Tibial nerve (tissue), 4 donors: ENCODE results near the gene RHBDL2. TPM values are rescaled to one million over a fixed set of nuclear protein-coding genes. Genes with fewer than 3 reads are reported as not detected.
"Not testable (repeated sequence)": the region's sequence is repeated elsewhere in the genome, so short reads cannot be mapped to it uniquely, and the experiment has no call there.

Source experiments
- DNase-seq, 2 donors: peaks; one replicate each; pipeline ENCODE4 v3.0.0-alpha.2; 2019; ENCODE audit warnings: low spot score in 2 of 2
- H3K27ac ChIP-seq, 4 donors: fragments of 200-600 bp; sonication (generic) in 3 of 4; one replicate each; pipeline ENCODE4 v1.5.1; 2017 to 2019; ENCODE audit warnings: mild to moderate bottlenecking in 1 of 4
- H3K27me3 ChIP-seq, 2 donors: fragments of 200-600 bp; sonication (generic) in 1 of 2; one replicate each; pipeline versions ENCODE4 v1.5.1 to v1.6.0; 2017 to 2019
- H3K36me3 ChIP-seq, 3 donors: fragments of 200-600 bp; sonication (generic); one replicate each; pipeline ENCODE4 v1.5.1; 2018 to 2019
- H3K4me1 ChIP-seq, 4 donors: fragments of 200-600 bp; sonication (generic) in 3 of 4; one replicate each; pipeline ENCODE4 v1.5.1; 2017 to 2019
- H3K4me3 ChIP-seq, 4 donors: fragments of 200-600 bp; sonication (generic) in 3 of 4; one replicate each; pipeline ENCODE4 v1.5.1; 2017 to 2019; ENCODE audit warnings: mild to moderate bottlenecking in 1 of 4, moderate library complexity in 1 of 4
- H3K9me3 ChIP-seq, 4 donors: fragments of 200-600 bp; sonication (generic) in 3 of 4; one replicate each; pipeline ENCODE4 v1.5.1; 2017 to 2019
- EP300 ChIP-seq, 2 donors: sonication (generic); formaldehyde crosslinking; IDR thresholded peaks; one replicate each; pipeline ENCODE4 v1.6.1; 2017; ENCODE audit warnings: antibody characterized with exemption in 2 of 2, mild to moderate bottlenecking in 1 of 2
- POLR2A ChIP-seq, 2 donors: fragments of 450-650 bp; IDR thresholded peaks; one replicate each; pipeline ENCODE4 v1.6.1; 2017; ENCODE audit warnings: antibody characterized with exemption in 2 of 2, mild to moderate bottlenecking in 2 of 2, moderate library complexity in 2 of 2
- WGBS, 2 donors: methylation state at CpG; one replicate each; pipeline ENCODE4 v1.1.5; 2018; 5-methylcytosine and 5-hydroxymethylcytosine counted together
- total RNA-seq, 4 donors: library from RNA; depleted of rRNA; stranded (reverse); fragments of >200 nt; gene quantifications; one replicate each; pipeline ENCODE4 v1.1.0, GENCODE V29; 2016
- TF ChIP-seq, protein P1 (sequence below), 5 experiments: fragments of 200-600 bp in 3 of 5; fragments of 450-650 bp in 2 of 5; sonication (generic) in 3 of 5; IDR thresholded peaks; one replicate each; pipeline ENCODE4 v1.5.1; 2016 to 2019; ENCODE audit warnings: antibody characterized with exemption in 5 of 5, mild to moderate bottlenecking in 3 of 5, moderate library complexity in 2 of 5

Gene RHBDL2, protein sequence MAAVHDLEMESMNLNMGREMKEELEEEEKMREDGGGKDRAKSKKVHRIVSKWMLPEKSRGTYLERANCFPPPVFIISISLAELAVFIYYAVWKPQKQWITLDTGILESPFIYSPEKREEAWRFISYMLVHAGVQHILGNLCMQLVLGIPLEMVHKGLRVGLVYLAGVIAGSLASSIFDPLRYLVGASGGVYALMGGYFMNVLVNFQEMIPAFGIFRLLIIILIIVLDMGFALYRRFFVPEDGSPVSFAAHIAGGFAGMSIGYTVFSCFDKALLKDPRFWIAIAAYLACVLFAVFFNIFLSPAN
- 1 to 10 TPM in 1 of 4 donors, not detected in 3; 1.3 TPM for total RNA-seq

DNA sequence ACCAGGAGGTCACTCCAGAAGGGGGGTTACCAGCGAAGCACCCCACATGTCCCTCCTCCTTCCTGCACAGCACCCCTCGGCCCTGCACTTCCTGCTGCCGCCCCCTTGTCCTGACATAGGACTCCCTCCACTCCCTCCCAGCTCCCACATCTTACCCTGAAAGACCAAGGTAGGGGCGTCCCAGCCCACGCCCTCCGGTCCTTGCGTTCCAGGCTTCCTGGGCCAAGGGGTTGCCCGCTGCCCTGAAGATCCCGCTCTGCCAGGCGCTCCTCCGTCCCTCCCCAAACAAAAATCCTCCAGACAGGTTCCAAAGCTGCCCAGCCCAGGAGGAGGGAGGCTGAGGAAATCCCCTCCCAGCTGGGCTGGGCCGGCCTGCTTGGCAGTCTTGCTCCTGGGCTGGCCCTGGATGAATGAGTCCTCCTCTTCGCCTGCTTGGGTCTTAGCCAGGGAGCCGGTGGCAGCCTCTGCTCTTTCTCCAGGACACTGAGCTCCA, at the start of gene RHBDL2:
TSS of gene RHBDL2 (minus strand) at position 304 of the 493 bp plus-strand sequence. CDS start 22,618 bp downstream, outside the sequence.
- peaks cover 0 to 15% (median 0%) of the 10 kb centered on the region in 4 donors for H3K4me1 ChIP-seq
- H3K27me3 ChIP-seq = no peaks in the 10 kb centered on the region
- H3K27ac ChIP-seq = peak within 1 kb of the TSS in 1 of 4 donors; percentile 8
- H3K36me3 ChIP-seq = no peaks in the 10 kb centered on the region
- H3K9me3 ChIP-seq = no peaks in the 10 kb centered on the region
- peak within 1 kb of the TSS; percentile 15 to 48 (median 30) for H3K4me3 ChIP-seq
- DNase-seq = peak in 1 of 2 donors; percentile 17
- WGBS, 2 donors = 9 to 11% methylated on average over 14 of the region's 14 CpGs
- TF ChIP-seq, protein P1, sequence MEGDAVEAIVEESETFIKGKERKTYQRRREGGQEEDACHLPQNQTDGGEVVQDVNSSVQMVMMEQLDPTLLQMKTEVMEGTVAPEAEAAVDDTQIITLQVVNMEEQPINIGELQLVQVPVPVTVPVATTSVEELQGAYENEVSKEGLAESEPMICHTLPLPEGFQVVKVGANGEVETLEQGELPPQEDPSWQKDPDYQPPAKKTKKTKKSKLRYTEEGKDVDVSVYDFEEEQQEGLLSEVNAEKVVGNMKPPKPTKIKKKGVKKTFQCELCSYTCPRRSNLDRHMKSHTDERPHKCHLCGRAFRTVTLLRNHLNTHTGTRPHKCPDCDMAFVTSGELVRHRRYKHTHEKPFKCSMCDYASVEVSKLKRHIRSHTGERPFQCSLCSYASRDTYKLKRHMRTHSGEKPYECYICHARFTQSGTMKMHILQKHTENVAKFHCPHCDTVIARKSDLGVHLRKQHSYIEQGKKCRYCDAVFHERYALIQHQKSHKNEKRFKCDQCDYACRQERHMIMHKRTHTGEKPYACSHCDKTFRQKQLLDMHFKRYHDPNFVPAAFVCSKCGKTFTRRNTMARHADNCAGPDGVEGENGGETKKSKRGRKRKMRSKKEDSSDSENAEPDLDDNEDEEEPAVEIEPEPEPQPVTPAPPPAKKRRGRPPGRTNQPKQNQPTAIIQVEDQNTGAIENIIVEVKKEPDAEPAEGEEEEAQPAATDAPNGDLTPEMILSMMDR (IDR thresholded peaks at IDR 0.05) = no peak
- no peak for TF ChIP-seq EP300 (IDR thresholded peaks at IDR 0.05)
- TF ChIP-seq POLR2A (IDR thresholded peaks at IDR 0.05) = no peak

DNA sequence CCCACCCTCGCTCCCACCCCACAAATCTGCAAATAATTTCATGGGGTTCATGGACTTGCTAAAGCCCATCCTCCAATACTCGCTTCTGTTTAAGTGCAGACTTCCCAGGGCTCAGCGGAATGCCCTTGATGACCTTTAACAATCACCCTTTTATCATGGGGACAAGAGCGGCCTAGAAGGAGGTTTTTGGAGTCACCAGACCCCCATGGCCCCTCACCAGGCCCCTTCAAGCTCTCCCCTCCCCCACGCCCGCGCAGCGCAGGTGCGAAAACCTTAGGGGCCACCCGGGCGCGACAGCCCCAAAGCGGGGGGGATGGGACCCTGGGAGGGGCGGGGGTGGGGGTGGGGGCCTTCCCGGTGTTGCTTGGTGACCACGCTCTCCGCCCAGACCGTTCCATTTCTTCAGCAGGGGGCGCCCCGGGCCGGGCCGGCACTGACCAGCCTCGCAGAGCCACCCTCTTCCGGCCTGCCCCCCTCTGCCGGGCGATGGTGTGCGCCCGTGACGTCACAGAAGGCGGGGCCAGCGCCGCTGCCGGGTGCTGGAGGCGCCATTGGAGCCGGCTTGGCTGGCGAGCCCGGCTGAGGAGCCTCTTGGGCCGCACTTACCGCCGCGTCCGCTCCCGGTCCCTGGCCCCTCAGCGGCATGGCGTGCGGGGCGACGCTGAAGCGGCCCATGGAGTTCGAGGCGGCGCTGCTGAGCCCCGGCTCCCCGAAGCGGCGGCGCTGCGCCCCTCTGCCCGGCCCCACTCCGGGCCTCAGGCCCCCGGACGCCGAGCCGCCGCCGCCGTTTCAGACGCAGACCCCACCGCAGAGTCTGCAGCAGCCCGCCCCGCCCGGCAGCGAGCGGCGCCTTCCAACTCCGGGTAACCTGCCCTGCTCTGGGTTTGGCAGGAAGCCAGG, 49.4 kb upstream of the RHBDL2 start, which contains the start of gene AKIRIN1:
TSS of gene AKIRIN1 (plus strand) at position 539 of the 900 bp plus-strand sequence. CDS start at position 644, 105 bp downstream.
- Histone ChIP-seq H3K27ac (peak within 1 kb of the TSS; percentile 47 to 96 (median 94)), H3K27me3 (no peaks in the 10 kb centered on the region), H3K4me3 (peak within 1 kb of the TSS; percentile 84 to 100 (median 96)), H3K4me1 (peaks cover 0 to 47% (median 7%) of the 10 kb centered on the region in 4 donors), H3K36me3 (peaks cover 0 to 7% (median 0%) of the 10 kb centered on the region in 3 donors), H3K9me3 (no peaks in the 10 kb centered on the region)
- DNase-seq = peak; percentile 96 to 97
- WGBS, 2 donors = 1 to 3% methylated on average over 8 to 16 of the region's 76 CpGs
- peak; percentile 61 to 91 for TF ChIP-seq POLR2A (IDR thresholded peaks at IDR 0.05)
- TF ChIP-seq EP300 (IDR thresholded peaks at IDR 0.05) = peak in 1 of 2 donors; percentile 92
- TF ChIP-seq, protein P1 (IDR thresholded peaks at IDR 0.05) = peak; percentile 44 to 65 (median 58)

DNA sequence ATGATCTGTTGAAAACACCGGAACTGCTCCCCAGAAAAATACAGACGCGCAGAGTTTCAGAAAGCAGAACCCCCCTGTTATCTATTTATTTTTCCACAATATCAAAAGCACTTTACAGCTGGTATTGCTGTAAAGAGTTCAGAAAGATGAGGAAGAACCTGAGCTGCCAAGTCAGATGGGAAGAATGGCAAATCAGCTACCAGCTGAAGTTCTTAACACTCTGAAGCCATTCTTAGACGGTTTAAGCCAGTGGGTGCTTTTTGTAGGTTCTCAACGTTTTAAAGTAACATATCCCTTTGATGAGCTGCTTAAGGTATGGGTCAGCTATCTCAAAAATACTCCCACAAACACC, 48.7 kb upstream of the RHBDL2 start:
- peaks cover 0 to 40% (median 7%) of the 10 kb centered on the region in 4 donors for H3K4me1 ChIP-seq
- WGBS, 2 donors = 23 to 24% methylated on average over 5 of the region's 5 CpGs
- peak overlapping the region; percentile 47 to 96 (median 94) for H3K27ac ChIP-seq
- DNase-seq = no peak
- H3K4me3 ChIP-seq = peak overlapping the region; percentile 84 to 100 (median 96)
- TF ChIP-seq POLR2A (IDR thresholded peaks at IDR 0.05) (no peak), EP300 (IDR thresholded peaks at IDR 0.05) (no peak)
- TF ChIP-seq, protein P1 (IDR thresholded peaks at IDR 0.05) = no peak
- peaks cover 0 to under 1% (median 0%) of the 10 kb centered on the region in 3 donors for H3K36me3 ChIP-seq
- H3K27me3 ChIP-seq = no peaks in the 10 kb centered on the region
- no peaks in the 10 kb centered on the region for H3K9me3 ChIP-seq

DNA sequence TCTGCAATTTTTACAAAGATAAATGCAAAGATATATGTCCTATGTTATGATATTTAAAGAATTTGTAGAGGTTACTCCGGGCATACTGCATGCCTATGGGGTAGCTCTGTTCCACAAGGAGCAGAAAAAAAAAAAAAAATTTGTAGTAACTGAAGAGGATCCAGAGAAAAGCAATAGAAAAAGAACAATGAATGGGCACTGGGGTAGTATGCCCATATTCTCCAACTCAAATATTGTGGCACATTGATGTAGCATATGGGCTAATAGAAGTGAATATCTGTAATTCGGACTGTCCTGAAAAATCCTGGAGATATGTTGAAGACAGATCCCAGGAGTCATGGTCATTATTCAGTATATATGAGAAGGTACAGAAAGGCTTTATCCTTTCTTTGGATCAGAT, 48.3 kb upstream of the RHBDL2 start:
- TF ChIP-seq EP300 (IDR thresholded peaks at IDR 0.05) = no peak
- 54 to 69% methylated on average over 2 of the region's 2 CpGs for WGBS, 2 donors
- H3K9me3 ChIP-seq = no peaks in the 10 kb centered on the region
- peaks cover 0 to 37% (median 7%) of the 10 kb centered on the region in 4 donors for H3K4me1 ChIP-seq
- no peaks in the 10 kb centered on the region for H3K27me3 ChIP-seq
- H3K36me3 ChIP-seq = no peaks in the 10 kb centered on the region
- H3K27ac ChIP-seq = peak overlapping the region in 3 of 4 donors; percentile 92 to 96 (median 96)
- no peak overlapping the region for H3K4me3 ChIP-seq
- no peak for DNase-seq

DNA sequence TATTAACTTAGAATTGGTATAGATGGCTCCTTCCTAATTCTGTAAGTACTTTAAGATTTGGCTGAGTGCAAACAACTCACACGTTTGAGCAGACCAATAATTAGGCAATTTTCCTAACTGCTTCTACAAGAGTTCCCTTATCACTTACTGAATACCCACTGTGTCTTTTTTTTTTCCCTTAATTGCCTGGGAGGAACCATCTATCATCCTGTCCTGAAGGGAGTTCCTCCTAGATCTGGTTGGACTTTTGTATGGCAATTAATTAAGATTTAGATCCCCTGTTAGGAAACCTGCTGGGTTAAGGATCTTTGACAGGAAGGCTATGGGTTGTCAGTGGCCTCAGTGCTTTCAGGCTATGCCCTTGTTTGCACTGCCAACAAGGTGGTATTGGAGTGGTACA, 37.8 kb upstream of the RHBDL2 start:
- not testable (repeated sequence) for DNase-seq, H3K36me3 ChIP-seq, H3K27me3 ChIP-seq, H3K4me3 ChIP-seq, H3K4me1 ChIP-seq, H3K27ac ChIP-seq
- 24 to 43% methylated on average over 1 of the region's 1 CpG for WGBS, 2 donors
- H3K9me3 ChIP-seq = peaks cover 0 to 16% (median 2%) of the 10 kb centered on the region in 4 donors

DNA sequence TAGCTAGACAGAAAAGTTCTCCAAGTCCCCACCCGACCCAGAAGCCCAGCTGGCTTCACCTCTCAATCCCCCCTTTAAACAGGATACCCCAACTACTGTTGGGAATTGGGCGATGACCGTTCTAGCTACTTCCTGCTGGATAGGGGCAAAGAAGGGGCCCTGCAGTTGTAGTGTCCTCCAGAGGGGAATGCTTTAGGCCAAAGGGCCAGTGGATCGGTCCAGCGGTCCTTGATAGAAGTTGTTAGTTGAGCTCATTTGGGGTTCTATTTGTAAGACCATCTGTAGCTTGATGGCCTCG, 36.6 kb upstream of the RHBDL2 start:
- not testable (repeated sequence) for H3K4me1 ChIP-seq, H3K27me3 ChIP-seq, H3K27ac ChIP-seq, DNase-seq, H3K36me3 ChIP-seq, H3K4me3 ChIP-seq
- WGBS, 2 donors = 90 to 94% methylated on average over 6 of the region's 6 CpGs
- peaks cover 0 to 16% (median 2%) of the 10 kb centered on the region in 4 donors for H3K9me3 ChIP-seq

DNA sequence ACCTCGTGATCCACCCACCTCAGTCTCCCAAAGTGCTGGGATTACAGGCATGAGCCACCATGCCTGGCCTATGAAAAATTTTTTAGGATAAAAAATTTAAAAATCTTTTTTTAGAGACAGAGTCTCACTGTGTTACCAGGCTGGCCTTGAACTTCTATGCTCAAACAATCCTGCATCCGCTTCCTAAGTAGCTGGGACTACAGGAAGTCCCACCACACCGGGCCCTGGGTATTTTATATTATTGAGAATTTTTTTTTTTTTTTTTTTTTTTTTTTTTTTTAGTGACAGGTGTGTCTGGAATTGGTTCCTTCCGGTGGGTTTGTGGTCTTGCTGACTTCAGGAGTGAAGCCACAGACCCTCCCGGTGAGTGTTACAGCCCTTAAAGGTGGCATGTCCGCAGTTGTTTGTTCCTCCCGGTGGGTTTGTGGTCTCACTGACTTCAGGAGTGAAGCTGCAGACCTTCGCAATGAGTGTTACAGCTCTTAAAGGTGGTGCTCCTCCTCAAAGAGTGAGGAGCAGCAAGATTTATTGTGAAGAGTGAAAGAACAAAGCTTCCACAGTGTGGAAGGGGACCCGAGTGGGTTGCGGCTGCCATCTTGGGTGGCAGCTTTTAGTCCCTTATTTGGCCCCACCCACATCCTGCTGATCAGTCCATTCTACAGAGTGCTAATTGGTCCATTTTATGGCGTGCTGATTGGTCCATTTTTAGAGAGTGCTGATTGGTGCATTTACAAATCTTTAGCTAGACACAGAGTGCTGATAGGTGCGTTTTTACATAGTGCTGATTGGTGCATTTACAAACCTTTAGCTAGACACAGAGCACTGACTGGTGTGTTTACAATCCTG, 36.0 kb upstream of the RHBDL2 start:
- 89 to 91% methylated on average over 11 to 12 of the region's 12 CpGs for WGBS, 2 donors

More for the DNA sequence above, 36.0 kb upstream of the RHBDL2 start:
- DNase-seq, H3K4me3 ChIP-seq, H3K27me3 ChIP-seq, H3K4me1 ChIP-seq, H3K36me3 ChIP-seq, H3K27ac ChIP-seq: not testable (repeated sequence)
- H3K9me3 ChIP-seq = peaks cover 0 to 16% (median 2%) of the 10 kb centered on the region in 4 donors
